HFFc6 (cell line): ENCODE measurements around the gene BTG1. TPM values are rescaled to one million over a fixed set of nuclear protein-coding genes. Genes with fewer than 3 reads are reported as not detected.

Experiments used
- DNase-seq: peaks from one replicate; pipeline ENCODE4 v3.0.0-alpha.2; 2018
- H3K27ac Mint-ChIP-seq: 2 replicates; pipeline ENCODE4 v1.8.0; 2020; ENCODE audit warnings: mild to moderate bottlenecking, mixed read lengths
- H3K27me3 Mint-ChIP-seq: 2 replicates; pipeline ENCODE4 v1.8.0; 2021; ENCODE audit warnings: mild to moderate bottlenecking, moderate library complexity, mixed read lengths; ENCODE audit not compliant: insufficient read depth
- H3K36me3 Mint-ChIP-seq: 2 replicates; pipeline ENCODE4 v1.8.0; 2021; ENCODE audit warnings: low read depth, mixed read lengths
- H3K4me1 Mint-ChIP-seq: 2 replicates; pipeline ENCODE4 v1.8.0; 2020; ENCODE audit warnings: low read depth, mixed read lengths
- H3K4me3 Mint-ChIP-seq: 2 replicates; pipeline ENCODE4 v1.8.0; 2020; ENCODE audit warnings: mild to moderate bottlenecking, moderate library complexity, mixed read lengths
- H3K9me3 Mint-ChIP-seq: 2 replicates; pipeline ENCODE4 v1.8.0; 2020; ENCODE audit warnings: mild to moderate bottlenecking, mixed read lengths
- total RNA-seq, 6 experiments: library from RNA; stranded (reverse); fragmentation: NEBNext Ultra II Directional; extraction: Animal tissue kit (Norgen Biotek cat#: 25700); gene quantifications; 2 replicates in 1 of 6; 3 replicates in 5 of 6; pipeline ENCODE4 v1.2.3, GENCODE V29; 2021
- TF ChIP-seq, protein P1 (sequence below): fragments of 200-600 bp; sonication (generic); IDR thresholded peaks from 2 replicates; pipeline ENCODE4 v1.5.0; 2021; ENCODE audit warnings: antibody characterized with exemption, mild to moderate bottlenecking

Gene BTG1
- total RNA-seq, 6 experiments from 2014 or later, result 38.7 to 49.9 (median 45.3) TPM

- Mint-ChIP-seq H3K4me1 (peaks cover 7% of the 10 kb centered on the region), H3K27me3 (peaks cover 5% of the 10 kb centered on the region), H3K9me3 (no peaks in the 10 kb centered on the region), H3K36me3 (no peaks in the 10 kb centered on the region), H3K4me3 (no peak overlapping the region), H3K27ac (no peak overlapping the region)
- TF ChIP-seq, protein P1, sequence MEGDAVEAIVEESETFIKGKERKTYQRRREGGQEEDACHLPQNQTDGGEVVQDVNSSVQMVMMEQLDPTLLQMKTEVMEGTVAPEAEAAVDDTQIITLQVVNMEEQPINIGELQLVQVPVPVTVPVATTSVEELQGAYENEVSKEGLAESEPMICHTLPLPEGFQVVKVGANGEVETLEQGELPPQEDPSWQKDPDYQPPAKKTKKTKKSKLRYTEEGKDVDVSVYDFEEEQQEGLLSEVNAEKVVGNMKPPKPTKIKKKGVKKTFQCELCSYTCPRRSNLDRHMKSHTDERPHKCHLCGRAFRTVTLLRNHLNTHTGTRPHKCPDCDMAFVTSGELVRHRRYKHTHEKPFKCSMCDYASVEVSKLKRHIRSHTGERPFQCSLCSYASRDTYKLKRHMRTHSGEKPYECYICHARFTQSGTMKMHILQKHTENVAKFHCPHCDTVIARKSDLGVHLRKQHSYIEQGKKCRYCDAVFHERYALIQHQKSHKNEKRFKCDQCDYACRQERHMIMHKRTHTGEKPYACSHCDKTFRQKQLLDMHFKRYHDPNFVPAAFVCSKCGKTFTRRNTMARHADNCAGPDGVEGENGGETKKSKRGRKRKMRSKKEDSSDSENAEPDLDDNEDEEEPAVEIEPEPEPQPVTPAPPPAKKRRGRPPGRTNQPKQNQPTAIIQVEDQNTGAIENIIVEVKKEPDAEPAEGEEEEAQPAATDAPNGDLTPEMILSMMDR, result no peak
- no peak for DNase-seq
Measured at GRCh38 chr12:92178340-92178739, 32.7 kb upstream of the BTG1 start.

GRCh38 chr12:92176646-92177045 is 31.0 kb upstream of the BTG1 start:
- TF ChIP-seq, protein P1, result no peak
- H3K27ac Mint-ChIP-seq, result no peak overlapping the region
- DNase-seq, result no peak
- H3K36me3 Mint-ChIP-seq, result no peaks in the 10 kb centered on the region
- H3K27me3 Mint-ChIP-seq, result peaks cover 5% of the 10 kb centered on the region
- H3K4me1 Mint-ChIP-seq, result no peaks in the 10 kb centered on the region; the same call in 1 of the 2 replicates
- H3K4me3 Mint-ChIP-seq, result no peak overlapping the region
- no peaks in the 10 kb centered on the region for H3K9me3 Mint-ChIP-seq

DNA sequence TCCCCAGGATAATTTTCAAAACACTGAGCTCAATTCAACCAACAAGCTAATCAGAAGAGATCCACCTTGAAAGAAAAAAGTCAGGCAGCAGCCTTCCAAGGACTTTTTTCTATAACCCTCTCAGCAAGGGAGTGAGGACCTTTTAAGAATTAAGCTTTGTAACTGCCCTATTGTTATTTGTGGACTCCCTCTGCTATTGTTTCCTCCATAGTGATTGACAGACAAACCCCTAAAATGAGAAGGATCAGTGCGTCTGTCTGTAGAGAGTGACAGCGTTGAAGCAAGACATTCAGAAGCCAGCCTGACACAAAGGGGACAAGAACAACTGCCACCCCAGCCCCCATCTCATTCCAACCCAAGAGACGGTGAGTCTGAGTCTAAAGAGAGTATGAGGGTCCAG is 30.3 kb upstream of the BTG1 start:
- Mint-ChIP-seq H3K4me3 (no peak overlapping the region), H3K4me1 (no peaks in the 10 kb centered on the region; the same call in 1 of the 2 replicates), H3K27me3 (peaks cover 5% of the 10 kb centered on the region), H3K9me3 (no peaks in the 10 kb centered on the region), H3K27ac (no peak overlapping the region), H3K36me3 (no peaks in the 10 kb centered on the region)
- DNase-seq, result no peak
- TF ChIP-seq, protein P1, result no peak

DNA sequence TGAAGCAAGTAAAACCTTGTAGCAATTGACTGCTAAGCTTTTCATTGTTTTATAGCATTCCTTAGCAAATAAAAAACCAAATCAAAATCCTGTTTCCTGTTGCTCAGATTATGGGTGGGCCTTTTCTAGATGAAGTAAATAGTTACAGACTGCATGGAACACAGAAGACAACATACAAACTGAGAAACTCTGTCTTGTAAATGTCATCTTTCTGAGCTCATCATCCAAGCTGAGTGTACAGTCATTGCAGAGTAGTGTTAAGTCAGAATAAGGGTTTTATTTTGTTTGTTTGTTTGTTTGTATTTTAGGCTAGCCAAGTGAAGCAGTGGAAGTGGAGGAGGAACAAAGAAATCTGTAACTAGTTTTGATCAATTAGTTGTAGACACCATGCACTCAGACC is 24.4 kb upstream of the BTG1 start:
- H3K36me3 Mint-ChIP-seq, result no peaks in the 10 kb centered on the region
- no peak overlapping the region for H3K27ac Mint-ChIP-seq
- H3K4me3 Mint-ChIP-seq, result no peak overlapping the region

DNA sequence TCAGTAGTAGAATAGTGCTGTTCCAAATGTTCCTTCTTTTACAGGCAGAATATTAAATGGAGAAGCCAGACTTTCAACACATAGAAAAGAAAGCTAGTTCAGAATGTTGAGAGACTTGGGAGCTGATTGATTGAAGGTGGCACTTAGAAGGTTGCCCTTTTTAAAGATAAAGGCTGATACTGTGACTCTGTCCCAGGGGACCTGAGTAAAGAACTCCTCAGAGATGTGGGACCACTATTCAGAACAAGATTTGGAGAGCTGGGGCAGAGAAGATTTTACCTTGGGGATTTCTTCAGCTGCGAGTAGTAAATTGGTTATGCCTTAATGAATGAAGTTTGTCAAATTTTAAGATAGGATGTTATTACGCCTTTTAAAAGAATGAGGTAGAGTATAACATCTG is 21.4 kb upstream of the BTG1 start:
- Mint-ChIP-seq H3K27me3 (no peaks in the 10 kb centered on the region), H3K27ac (no peak overlapping the region), H3K4me1 (peaks cover 5% of the 10 kb centered on the region; the same call in 1 of the 2 replicates), H3K4me3 (no peak overlapping the region), H3K9me3 (no peaks in the 10 kb centered on the region), H3K36me3 (no peaks in the 10 kb centered on the region)
- DNase-seq, result no peak
- TF ChIP-seq, protein P1, result no peak

More for the DNA sequence above, 24.4 kb upstream of the BTG1 start:
- TF ChIP-seq, protein P1, result no peak
- no peaks in the 10 kb centered on the region for H3K9me3 Mint-ChIP-seq
- no peaks in the 10 kb centered on the region for H3K4me1 Mint-ChIP-seq
- H3K27me3 Mint-ChIP-seq, result no peaks in the 10 kb centered on the region
- no peak for DNase-seq

DNA sequence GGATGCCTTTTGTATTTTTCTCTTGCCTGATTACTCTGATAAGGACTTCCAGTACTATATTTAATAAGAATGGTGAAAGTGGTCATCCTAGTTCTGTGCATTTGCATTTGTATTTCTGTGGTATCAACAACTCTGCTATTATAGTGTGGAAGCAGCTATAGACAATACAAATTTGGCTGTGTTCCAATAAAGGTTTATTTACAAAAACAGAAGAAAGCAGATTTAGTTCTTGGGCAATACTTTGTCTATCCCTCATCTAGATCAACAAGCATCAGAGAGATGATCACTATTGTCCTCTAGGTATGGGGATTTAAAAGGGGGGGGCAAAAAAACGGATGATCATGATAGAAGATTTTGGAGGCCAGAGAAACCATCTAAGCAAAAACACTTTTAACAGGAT is 19.1 kb upstream of the BTG1 start:
- no peaks in the 10 kb centered on the region for H3K36me3 Mint-ChIP-seq
- H3K9me3 Mint-ChIP-seq, result no peaks in the 10 kb centered on the region

More for the DNA sequence above, 19.1 kb upstream of the BTG1 start:
- Mint-ChIP-seq H3K4me3 (no peak overlapping the region), H3K4me1 (peaks cover 22% of the 10 kb centered on the region), H3K27me3 (no peaks in the 10 kb centered on the region), H3K27ac (no peak overlapping the region)
- DNase-seq, result no peak
- TF ChIP-seq, protein P1, result no peak
